ENCODE results near the gene ANKRD44.

- TF ChIP-seq MAX (IDR thresholded peaks at IDR 0.05; ENCODE audit: low read depth, low read length) (no peak), POLR2A (IDR thresholded peaks at IDR 0.05; ENCODE audit: extremely low read depth, insufficient read length) (no peak), MYC (IDR thresholded peaks at IDR 0.05; ENCODE audit: low read depth, low read length) (no peak)
- TF ChIP-seq, protein P1, sequence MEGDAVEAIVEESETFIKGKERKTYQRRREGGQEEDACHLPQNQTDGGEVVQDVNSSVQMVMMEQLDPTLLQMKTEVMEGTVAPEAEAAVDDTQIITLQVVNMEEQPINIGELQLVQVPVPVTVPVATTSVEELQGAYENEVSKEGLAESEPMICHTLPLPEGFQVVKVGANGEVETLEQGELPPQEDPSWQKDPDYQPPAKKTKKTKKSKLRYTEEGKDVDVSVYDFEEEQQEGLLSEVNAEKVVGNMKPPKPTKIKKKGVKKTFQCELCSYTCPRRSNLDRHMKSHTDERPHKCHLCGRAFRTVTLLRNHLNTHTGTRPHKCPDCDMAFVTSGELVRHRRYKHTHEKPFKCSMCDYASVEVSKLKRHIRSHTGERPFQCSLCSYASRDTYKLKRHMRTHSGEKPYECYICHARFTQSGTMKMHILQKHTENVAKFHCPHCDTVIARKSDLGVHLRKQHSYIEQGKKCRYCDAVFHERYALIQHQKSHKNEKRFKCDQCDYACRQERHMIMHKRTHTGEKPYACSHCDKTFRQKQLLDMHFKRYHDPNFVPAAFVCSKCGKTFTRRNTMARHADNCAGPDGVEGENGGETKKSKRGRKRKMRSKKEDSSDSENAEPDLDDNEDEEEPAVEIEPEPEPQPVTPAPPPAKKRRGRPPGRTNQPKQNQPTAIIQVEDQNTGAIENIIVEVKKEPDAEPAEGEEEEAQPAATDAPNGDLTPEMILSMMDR (IDR thresholded peaks at IDR 0.05; ENCODE audit: low read depth, low read length): no peak
These were observed 237.3 kb downstream of the ANKRD44 start for GRCh38 chr2:197073270-197073669.

Data from NB4 (cell line).